HG03442 (cell line): ENCODE data around the gene TLNRD1.
A peak's percentile ranks its signal among the peaks of the same experiment; 100 is the strongest.

ENCODE experiments used
- ATAC-seq: cut with Tn5 transposase; IDR thresholded peaks from one replicate; pipeline ENCODE4 v1.9.1; 2021; ENCODE audit warnings: mild to moderate bottlenecking, moderate library complexity; ENCODE audit not compliant: unreplicated experiment

Gene TLNRD1

DNA sequence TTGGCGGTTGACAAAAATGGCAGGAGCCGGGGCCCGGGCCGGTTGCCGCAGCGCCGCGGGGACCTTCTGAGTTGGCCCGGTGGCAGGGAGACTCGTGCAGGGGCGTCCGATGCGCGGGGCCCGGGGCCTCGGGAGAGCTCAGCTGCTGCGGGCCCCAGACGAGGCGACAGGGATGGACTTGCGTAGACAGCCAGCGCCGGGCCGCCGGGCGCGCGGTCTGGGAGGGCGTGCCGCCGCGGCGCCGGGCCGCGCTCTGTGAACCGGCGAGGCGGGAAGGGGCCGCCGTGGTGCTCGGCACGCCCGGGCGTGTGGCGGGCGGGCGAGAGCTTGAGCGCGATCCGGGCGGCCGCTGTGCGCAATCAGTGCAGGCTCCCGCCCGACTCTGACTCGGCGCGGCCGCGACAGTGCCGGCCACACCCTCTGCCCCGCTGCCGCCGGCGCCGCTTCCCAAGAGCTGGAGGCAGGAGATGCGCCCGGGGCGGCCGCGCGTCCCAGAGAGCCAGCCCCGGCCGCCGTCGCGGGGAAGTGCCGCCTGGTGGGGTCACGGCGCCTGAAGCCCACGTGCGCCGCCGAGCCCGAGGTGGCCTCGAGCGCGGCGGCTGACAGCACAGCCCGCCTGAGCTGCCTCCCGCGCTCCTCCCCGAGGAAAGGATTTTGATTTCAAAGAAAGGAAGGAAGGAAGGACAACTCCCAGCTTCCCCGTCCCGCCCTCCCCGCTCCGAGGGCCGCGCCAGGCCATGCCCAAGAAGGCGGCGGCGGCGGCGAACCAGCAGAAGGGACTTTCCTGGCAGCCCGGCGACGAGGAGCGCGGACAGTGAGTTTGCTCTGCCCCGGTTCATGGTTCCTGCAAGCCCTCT is 657 bp downstream of the TLNRD1 start:
- peak; percentile 30 for ATAC-seq

DNA sequence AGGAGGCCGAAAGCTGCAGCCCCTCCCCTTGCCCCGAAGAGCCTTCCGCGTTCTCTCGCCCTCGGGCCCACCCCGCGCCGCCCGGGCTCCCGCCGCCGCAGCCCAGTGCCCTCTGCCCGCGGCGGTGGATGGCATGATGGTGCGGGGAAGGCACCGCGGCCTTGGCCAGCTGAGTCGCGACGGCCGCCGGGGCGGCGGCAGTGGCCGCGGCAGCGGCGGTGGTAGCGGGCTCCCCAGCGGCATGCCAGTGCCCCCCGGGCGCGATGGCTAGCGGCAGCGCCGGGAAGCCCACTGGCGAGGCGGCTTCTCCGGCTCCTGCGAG is 1.2 kb downstream of the TLNRD1 start:
- no peak for ATAC-seq

DNA sequence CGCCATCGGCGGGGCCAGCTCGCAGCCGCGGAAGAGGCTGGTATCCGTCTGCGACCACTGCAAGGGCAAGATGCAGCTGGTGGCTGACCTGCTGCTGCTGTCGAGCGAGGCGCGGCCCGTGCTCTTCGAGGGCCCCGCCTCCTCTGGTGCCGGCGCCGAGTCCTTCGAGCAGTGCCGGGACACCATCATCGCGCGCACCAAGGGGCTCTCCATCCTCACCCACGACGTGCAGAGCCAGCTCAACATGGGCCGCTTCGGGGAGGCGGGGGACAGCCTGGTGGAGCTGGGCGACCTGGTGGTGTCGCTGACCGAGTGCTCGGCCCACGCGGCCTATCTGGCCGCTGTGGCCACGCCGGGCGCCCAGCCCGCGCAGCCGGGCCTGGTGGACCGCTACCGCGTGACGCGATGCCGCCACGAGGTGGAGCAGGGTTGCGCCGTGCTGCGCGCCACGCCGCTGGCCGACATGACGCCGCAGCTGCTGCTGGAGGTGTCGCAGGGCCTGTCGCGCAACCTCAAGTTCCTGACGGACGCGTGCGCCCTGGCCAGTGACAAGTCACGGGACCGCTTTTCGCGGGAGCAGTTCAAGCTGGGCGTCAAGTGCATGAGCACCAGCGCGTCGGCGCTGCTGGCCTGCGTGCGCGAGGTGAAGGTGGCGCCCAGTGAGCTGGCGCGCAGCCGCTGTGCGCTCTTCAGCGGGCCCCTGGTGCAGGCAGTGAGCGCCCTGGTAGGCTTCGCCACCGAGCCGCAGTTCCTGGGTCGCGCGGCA is 1.8 kb downstream of the TLNRD1 start:
- no peak for ATAC-seq

DNA sequence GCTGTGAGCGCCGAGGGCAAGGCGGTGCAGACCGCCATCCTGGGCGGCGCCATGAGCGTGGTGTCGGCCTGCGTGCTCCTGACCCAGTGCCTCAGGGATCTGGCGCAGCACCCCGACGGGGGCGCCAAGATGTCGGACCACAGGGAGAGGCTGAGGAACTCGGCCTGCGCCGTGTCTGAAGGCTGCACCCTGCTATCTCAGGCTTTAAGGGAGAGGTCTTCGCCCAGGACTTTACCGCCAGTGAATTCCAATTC is 2.3 kb downstream of the TLNRD1 start:
- ATAC-seq, result no peak

DNA sequence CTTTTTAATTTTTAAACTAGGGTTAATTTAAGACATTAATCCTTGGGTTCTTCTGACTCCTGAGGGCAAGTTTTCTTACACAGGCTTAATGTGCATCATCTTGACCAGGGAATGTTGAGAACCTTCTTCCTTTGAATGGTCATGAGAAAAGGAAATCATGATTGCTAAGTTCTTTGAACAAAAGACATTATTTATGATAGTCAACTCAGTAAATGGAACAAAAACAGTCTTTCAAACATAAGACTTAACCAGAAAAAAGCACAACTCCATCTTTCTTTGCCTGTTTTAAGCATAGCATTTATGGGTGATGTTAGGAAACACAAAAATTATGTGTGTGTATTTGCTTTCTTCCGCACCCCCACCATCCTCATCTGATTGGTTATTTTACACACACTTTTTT is 5.4 kb downstream of the TLNRD1 start:
- no peak for ATAC-seq

DNA sequence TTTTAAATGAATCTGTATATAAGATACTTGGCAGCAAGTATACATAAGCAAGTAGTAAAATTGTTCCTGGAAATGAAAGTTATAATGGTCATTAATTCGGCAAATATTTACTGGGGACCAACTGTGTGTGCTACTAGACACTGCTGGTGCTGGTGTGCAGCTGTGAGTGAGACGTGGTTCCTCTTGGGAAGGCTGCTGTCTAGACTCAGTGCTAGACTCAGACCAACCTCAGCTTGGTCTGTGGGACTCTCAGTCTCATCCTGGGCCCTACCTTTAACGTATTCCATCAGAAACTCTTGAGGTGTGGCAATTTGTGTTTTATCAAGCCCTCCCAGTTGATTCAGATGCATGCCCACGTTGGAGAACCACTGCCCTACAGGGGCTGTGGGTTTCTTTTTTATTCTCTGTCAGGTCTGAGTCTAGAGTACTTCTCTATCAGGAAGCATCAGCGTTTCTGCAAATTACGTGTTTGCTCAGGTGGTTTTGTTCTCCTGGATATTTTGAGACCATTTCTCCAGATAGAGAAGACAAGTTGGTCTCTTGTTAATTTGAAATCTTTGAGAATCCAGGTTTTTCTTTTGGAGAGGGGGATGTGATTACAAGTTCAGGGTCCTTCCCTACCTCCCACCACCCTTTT is 6.8 kb downstream of the TLNRD1 start:
- ATAC-seq, result no peak

DNA sequence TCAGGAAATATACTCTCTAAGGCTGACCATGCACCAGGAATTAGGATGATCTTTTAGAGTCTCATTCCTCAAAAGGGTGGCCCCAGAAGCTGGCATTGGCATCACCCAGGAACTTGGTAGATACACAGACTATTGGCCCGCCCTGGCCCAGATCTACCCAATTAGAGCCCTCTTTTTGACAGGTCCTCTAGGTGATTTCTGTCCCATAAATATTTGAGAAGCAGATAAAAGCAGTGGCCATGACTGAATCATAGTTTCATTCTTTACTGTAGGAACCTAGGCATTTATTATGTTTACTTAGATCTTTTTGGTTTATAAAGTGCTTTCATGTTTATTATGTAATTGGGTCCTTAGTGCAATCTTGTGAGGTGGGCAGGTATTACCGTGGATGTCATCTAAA is 7.6 kb downstream of the TLNRD1 start:
- no peak for ATAC-seq

DNA sequence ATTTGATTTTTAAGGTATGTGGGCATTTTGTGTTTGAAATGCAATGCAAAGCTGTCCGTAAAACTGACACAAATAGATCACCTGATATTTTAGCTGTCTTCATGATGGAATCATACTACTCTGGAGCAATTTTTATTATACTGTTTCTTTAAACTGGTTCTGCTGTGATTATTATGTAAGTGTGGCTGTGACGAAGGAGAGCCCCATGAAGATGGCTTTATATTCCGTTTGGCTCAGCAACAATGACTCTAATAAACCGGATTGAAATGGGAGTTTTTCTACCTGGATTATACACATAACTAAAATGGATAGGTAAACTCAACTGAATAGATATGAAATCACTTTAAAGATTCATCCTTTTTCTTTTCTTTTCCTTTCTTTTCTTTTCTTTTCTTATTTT is 9.4 kb downstream of the TLNRD1 start:
- ATAC-seq, result no peak

DNA sequence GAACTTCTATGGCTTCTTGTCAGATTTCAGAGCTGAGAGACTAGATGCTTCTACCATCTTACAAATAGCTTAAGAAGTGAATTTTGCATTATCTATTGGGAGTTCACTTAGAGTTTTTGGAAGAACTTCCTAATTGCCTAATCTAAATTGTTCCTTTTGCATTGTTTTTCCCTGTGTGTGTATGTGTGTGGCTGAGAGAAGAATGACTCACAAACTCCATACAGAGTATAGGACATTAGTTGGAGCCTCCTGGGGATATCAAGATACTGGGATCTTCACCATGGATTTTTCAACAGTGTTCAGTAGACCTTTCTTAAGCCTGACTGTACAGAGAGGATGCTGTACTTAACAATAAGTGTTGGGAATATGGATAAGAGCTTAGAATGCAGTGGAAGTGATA is 10.9 kb downstream of the TLNRD1 start:
- no peak for ATAC-seq

DNA sequence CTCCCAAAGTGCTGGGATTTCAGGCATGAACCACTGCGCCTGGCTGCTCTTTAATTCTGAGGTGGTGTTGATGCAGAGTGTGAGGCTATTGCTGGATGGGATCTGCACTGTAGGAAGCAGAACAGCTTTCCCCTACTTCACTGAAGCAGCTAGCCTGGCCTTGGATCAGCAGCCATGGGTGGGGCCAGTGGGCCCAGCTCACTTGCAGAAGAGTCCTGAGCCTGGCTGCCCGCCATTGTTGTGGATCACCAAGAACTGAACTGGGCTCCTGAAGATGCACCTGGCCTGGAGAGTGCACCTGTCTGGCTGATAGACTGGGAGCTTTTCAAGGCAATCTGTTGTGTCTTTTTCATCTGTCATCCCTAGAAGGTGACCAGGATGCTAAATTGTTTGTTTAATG is 11.9 kb downstream of the TLNRD1 start:
- ATAC-seq, result no peak

DNA sequence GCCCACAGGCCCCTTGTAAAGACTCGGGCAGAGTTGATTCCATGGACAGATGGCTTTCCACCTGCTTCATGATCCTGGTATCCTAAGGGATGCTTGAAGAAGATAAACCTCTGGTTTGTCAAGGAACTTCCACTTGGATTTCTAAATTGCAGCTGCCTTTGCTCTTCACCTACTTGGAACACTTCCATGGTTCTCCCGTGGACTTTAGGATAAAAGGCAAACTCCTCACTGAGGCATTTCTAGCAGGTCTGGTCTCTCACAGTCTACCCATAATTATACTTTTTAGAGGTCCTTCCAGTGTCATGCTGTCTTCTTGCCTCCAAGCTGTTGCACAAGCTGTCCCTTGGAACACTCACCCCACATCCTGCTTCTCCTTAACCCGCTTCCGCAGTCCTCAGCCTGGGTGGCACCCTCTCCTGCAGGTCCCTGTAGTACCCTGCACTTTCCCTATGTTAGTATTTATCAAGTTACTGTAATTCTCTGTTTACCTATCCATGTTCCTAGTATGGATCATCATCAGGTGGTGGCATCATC is 12.7 kb downstream of the TLNRD1 start:
- no peak for ATAC-seq

DNA sequence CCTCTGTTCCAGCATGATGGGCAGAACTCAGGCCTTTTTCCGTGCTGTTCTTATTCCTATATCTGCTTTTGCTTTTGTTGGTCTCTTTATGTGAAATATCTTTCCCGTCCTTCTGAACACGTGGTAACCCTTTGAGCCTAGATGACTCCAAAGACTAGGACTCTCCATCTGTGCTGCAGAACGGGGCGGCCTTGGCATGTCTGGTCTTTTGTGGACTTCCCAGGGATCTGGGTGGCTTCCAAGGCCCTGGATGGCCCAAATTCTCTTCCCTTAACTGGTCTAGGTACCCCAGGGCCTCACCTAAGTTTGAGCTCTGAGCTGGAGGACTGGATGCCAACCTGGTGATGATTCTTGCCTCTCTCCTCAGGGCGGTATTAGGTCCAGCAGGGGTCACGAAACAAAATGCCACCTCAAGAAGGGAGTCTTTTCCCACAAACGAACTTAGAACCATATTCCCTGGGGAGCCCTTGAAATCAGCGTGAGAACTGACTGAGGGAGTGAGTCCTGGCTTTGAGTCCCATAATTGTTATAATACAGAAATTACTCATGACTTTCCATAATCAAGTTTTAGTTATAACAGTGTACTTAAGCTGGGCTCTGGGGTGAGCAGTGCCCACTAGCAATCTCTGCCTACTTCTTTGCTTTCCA is 13.8 kb downstream of the TLNRD1 start:
- ATAC-seq, result no peak

DNA sequence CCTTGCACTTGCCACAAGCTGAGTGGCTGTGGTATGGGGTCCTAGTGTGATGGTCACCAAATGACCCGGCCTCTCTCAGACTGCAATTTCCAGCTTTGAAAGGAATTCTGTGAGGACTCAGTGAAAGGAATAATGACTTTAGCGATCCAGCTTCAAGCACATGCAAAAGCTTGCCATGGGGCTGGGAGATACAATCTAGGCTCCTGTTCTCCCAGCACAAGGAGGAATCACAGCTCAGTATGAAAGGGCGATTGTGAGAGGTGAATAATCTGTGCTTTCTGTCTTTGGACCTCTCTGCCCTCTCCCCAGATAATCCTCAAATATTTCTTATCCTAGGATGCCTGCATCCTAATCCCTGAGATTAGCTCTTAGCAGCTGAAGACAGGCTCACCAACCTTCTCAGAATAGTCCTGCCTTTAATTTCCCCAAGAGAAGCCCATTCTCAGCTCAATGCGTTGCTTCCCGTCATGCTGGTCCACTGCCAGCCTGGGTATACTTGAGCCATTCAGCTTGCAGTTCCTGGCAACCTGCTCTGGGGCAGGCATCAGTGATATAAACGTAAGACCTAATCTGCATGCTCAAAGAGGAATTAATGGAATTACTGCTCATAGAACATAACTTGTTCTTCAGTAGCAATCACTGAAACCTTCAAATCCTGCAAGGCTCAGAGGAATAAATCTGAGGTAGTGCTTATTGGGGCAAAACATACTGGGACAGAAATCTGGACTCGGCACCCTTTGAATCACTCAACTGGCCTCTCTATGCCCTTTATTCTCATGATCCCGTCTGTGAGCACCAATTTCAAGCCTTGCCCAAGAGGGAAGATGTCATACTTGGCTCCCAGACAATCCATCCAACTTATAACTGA is 15.1 kb downstream of the TLNRD1 start:
- no peak for ATAC-seq

DNA sequence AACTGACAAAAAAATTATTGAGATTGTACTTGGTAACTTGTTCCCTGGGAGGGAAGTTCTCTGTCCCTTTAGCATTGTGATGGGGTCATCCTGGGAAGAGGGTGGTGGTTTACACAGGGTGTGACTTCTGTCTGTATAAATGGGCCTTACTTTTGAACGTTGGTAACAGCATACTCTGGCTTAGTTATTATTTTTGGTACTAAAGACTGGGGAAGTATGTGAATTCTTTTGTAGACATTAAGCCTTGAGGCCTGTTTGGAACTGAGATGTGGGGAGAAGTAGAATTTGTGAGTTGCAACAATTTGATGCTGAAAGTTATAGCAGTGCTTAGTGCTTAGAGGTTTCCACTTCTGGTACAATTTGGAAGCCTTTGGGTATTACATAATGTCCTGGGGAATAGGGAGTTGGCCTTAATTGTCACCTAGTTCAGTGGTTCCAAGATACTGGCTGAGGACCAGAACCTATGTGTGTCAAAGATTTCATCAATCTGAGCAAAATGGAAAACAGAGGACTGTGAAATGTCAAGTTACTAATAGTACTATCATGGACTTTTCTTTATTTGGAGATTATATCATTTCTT is 15.9 kb downstream of the TLNRD1 start:
- no peak for ATAC-seq

DNA sequence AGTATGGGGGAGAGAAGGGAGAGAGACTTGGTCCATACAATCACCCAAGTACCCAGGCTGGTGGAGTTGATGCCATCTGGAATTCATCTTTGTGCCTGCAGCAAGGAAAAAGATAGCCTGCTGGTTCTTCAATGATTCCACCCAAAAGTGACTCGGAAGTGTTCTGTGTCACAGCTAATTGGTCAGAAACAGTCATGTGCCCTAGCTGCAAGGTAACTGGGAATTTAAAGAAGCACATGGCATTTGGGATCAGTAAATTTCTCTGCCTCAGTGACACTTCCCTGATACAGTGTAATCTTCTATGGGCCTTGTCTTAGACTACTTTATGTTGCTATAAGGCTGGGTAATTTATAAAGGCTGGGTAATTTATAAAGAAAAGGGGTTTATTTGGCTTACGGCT is 17.5 kb downstream of the TLNRD1 start:
- no peak for ATAC-seq

DNA sequence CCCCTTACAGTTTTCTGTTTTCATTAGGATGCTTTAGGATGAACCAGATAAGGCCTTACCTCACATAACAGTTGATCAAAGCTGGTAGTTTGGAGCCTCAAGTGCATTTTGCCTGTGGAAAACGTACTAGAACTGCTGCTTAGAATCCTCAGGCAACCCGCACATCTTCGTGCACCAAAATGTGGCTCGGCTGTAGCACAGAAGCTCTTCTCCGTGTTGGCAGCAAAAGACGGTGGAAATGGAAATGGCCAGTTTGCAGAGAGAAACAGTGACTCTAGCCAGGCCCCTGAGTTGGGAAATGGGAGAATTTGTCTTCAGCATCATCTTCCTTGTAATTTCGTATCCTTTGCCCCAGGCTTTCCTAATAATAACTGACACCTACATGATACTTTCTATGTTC is 20.6 kb downstream of the TLNRD1 start:
- no peak for ATAC-seq

DNA sequence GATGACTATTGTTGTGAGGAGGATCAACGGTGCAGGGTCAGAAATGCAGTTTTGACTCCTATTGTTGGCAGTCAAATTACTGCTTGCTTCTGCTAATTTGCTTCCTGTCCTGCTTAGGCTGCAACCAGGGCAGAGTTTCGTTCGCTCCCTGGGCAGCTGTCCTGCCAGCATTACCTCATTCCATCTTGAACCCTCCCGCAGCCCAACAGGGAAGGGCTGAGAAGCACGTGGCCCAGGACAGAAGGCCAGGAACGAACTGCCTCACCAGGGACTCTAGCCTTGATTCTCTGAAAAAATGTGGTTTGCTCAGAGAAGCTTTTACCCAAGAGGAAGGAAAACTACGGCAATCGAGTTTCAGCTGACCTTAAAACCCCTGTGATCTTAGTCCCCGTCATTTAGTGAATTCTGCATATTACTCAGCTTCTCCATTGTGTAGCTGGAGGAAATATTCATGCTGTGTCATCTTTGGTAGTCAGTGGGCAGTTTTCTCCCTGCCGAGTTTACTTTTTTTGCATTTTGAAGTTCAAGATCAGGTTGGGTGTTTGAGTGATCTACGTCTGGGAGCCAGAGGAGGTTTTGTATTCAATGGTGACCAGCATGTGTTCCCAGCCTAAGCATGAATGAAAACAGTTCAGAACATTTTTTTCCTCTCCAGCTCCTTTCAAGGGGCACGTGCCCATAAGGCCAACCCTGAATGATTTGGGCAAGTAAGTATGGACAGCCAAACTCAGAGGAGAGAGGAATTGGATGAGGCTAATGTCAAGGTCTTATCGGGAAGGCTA is 23.0 kb downstream of the TLNRD1 start:
- peak; percentile 88 for ATAC-seq

DNA sequence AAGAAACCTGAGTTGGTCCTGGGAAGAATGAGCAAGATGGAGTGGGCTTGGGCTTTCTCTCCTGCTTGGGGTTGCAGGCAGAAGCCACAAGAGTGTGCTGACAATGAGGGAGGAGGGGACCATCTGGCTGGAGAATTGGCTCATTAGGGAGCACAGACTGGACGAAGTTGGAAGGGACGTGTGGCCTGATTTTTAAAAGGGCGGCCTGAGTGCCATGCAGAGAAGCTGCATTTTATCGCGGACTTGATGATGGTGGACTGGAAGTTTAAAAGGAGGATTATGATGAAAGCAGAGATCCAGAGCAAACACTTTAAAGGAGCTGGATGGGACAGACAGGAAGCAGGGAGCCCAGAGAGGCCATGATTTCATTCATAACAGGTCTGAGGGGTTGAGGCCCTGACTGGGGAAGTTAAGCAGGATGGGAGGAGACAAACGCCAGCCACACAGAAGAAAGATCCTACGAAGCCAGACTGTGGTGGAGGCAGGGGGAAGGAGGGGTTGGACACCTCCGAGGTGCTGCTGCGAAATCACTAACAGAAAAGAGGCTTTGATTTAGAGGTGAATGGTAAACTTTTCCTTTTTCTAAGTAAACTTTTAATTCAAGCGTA is 23.6 kb downstream of the TLNRD1 start:
- ATAC-seq, result no peak

DNA sequence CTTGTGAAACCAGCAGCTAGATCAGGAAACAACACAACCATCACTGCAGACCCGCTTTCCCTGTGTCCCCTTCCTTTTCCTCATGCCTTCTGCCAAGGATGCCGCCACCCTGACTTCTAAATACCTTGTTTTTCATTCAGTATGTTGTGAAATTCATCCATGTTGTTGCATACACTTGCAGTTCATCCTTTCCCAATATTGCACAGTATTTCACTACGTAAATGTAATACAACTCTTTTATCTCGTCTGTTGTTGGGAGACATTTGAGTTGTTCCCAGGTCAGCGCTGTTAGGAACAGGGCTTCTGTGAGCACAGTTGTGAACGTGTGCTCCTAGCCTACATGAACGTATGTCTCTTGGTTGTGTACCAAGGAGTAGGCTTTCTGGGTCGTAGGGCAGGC is 24.2 kb downstream of the TLNRD1 start:
- no peak for ATAC-seq
